GM20431 (cell line): ENCODE measurements around the gene PAMR1.

Source experiments
- in situ Hi-C: fragments of 300-500 bp; cut with MseI, MboI; formaldehyde crosslinking; loops from one replicate; pipeline ENCODE4 v1.15.0; 2020; ENCODE audit warnings: low sequenced_read_pairs; ENCODE audit not compliant: unreplicated experiment

PAMR1 gene

GRCh38 chr11:35413598-35413997 is 111.8 kb downstream of the PAMR1 start:
- in situ Hi-C loops = no loop called here

GRCh38 chr11:35412285-35412684 is 113.1 kb downstream of the PAMR1 start:
- in situ Hi-C loops = no loop called here

DNA sequence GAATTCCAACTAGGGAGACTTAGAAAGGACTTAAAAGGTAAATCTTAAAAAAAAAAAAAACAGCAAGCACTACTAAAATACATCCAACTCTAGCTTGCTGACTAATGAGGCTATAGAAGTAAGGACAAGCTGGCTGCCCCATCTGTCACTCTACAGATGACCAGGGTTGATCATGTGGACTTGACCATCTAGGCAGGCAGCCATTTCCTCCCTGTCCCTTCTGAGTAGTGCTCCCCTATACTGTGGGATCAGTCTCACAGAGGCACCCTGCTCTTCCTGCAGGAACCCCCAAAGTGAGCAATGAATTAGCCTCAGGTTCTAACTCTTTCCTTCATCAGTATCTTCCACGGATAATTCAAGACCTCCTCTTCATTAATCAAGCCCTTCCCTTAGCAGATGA is 118.4 kb downstream of the PAMR1 start:
- in situ Hi-C loops = no loop called here

GRCh38 chr11:35404388-35404775 is 121.0 kb downstream of the PAMR1 start:
- in situ Hi-C loops = no loop called here

GRCh38 chr11:35403765-35404387 is 121.5 kb downstream of the PAMR1 start:
- in situ Hi-C loops = no loop called here

GRCh38 chr11:35402751-35403660 is 122.4 kb downstream of the PAMR1 start:
- in situ Hi-C loops = no loop called here

DNA sequence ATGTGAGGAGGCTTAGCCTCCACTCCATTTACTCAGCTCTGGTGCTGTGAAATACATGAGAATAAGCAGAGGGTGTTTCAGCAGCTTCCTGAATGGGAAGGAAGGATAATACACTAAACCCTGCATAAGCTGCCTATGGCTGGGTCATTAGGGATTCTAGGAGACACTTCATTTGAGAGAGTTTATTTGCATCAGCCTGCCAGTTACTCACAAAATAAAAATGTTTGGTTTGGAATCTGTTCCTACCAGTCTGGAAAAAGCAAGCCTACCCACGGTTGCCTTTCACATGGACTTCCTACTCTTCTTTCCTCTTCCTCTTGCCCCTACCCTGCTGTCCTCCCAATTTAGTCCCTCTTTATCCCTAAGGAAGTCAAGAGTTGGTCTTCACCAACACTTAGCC is 126.5 kb downstream of the PAMR1 start:
- in situ Hi-C loops = loop anchor here (10.0 to 25.0 kb wide), 2 partner anchors 474 to 812 kb away; no protein-coding TSS in a partner anchor

- in situ Hi-C loops = loop anchor here (10.0 to 25.0 kb wide), 2 partner anchors 470 to 808 kb away; no protein-coding TSS in a partner anchor
These were observed 130.5 kb downstream of the PAMR1 start for GRCh38 chr11:35394941-35395340.

GRCh38 chr11:35393098-35393497 is 132.3 kb downstream of the PAMR1 start:
- in situ Hi-C loops = loop anchor here (10.0 to 25.0 kb wide), 2 partner anchors 468 to 806 kb away; no protein-coding TSS in a partner anchor

DNA sequence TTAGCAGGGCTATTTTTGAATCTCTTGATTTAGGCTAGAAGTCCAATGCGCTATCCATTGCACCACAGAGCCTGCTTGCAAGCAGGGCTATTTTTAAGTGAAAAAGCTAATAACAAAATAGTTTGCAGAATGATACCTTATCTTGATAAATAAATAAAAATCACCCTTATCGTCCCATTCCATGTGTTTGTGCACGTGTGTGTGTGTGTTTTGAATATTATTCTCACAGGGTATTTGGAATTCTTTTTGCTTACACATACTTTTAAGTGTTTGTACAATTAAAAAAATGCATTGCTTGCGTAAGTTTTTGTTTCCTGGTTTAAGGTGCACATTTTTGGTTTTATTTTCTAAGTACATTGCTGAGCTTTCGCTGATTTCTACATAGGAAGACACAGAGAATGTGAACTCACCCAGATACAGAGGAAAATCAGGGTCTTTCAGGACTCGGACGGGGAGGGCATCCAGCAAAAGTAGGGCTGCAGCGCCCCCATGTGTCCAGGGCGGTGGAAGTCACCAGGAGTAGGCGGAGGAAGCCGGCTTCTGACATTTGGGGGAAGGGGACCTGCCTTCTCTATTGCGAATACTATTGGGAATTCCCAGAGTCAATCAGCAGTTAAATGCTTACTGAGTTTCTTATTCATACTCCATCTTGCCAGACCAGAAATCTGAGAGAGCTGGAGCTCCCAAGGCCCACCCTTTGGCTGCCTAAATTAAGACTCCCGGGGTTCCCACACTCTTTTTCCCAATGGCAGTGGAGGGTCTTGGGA is 133.3 kb downstream of the PAMR1 start:
- in situ Hi-C loops = loop anchor here (10.0 to 25.0 kb wide), 2 partner anchors 467 to 805 kb away; no protein-coding TSS in a partner anchor

GRCh38 chr11:35390737-35391682 is 134.4 kb downstream of the PAMR1 start:
- in situ Hi-C loops = loop anchor here (10.0 to 25.0 kb wide), 2 partner anchors 466 to 804 kb away; no protein-coding TSS in a partner anchor

GRCh38 chr11:35389897-35390465 is 135.4 kb downstream of the PAMR1 start:
- in situ Hi-C loops = loop anchor here (10.0 to 25.0 kb wide), 2 partner anchors 465 to 803 kb away; no protein-coding TSS in a partner anchor

DNA sequence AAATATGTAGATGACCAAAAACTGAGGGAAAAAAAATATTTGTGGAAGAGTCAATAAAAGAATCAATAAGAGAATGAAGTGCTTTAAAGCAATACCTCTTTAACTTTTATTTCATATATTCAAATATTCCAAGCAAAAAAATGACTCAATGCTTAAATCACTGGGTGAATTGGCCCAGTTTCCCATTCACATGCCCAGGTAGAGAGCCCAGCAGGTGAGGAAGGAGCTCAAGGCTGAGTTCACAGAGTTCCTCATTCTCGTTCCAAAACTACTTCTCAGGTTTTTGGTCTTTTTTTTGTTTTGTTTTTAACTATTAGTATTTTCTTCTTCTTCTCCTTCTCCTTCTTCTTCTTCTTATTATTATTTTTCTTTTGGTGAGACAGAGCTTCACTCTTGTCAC is 136.3 kb downstream of the PAMR1 start:
- in situ Hi-C loops = loop anchor here (25.0 kb wide), 1 partner anchor 802 kb away; no protein-coding TSS in a partner anchor

DNA sequence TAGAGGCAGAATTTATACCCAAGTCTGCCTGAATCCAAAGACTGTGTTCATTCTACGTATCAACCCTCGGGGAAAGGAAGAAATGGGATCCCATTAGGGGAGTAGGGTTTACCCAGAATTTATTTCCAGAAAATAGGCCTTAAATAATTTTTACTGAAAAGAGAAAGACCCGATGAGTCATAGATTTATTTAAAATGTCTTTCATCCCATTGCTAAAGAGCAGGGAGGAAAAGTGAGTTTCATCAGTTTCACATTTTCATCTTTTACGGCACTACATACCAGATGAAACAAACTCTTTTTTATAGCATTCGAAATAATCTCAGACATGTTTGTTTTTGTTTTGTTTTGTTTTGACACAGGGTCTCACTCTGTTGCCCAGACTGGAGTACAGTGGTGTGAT is 137.4 kb downstream of the PAMR1 start:
- in situ Hi-C loops = loop anchor here (25.0 kb wide), 1 partner anchor 801 kb away; no protein-coding TSS in a partner anchor

GRCh38 chr11:35387111-35387982 is 138.1 kb downstream of the PAMR1 start:
- in situ Hi-C loops = loop anchor here (25.0 kb wide), 1 partner anchor 800 kb away; no protein-coding TSS in a partner anchor

- in situ Hi-C loops = loop anchor here (25.0 kb wide), 1 partner anchor 797 kb away; no protein-coding TSS in a partner anchor
These were observed 141.5 kb downstream of the PAMR1 start for GRCh38 chr11:35383953-35384352.
